Psoas muscle (tissue), 8 donors: ENCODE measurements around the gene ENTREP1. TPM values are rescaled to one million over a fixed set of nuclear protein-coding genes. Genes with fewer than 3 reads are reported as not detected.

Source experiments
- ATAC-seq, 4 donors: fragments of 200-7000 bp; cut with Tn5 transposase; one replicate each; pipeline ENCODE4 v1.9.1; 2020; ENCODE audit warnings: moderate library complexity in 3 of 4, mild to moderate bottlenecking in 2 of 4
- DNase-seq, 2 donors: peaks; one replicate each; pipeline ENCODE4 v3.0.0-alpha.2; 2020
- H3K27ac ChIP-seq: fragments of 200-600 bp; one replicate; pipeline ENCODE4 v1.8.0; 2022
- H3K27me3 ChIP-seq, 3 donors: fragments of 200-600 bp in 1 of 3; one replicate each; pipeline versions ENCODE4 v1.6.1 to v1.8.0; 2013 to 2022; ENCODE audit warnings: low read length in 2 of 3, mild to moderate bottlenecking in 2 of 3, moderate library complexity in 1 of 3; ENCODE audit not compliant: insufficient read depth in 3 of 3
- H3K36me3 ChIP-seq, 2 donors: fragments of 200-600 bp in 1 of 2; one replicate each; pipeline versions ENCODE4 v1.6.1 to v1.8.0; 2013 to 2022; ENCODE audit warnings: low read depth in 1 of 2, mild to moderate bottlenecking in 1 of 2, moderate library complexity in 1 of 2; ENCODE audit not compliant: insufficient read depth in 1 of 2
- H3K4me1 ChIP-seq: fragments of 200-600 bp; one replicate; pipeline ENCODE4 v1.8.0; 2022
- H3K4me3 ChIP-seq: fragments of 200-600 bp; one replicate; pipeline ENCODE4 v1.8.0; 2022; ENCODE audit warnings: mild to moderate bottlenecking
- H3K9me3 ChIP-seq: fragments of 200-600 bp; one replicate; pipeline ENCODE4 v1.8.0; 2022
- WGBS, 3 donors: extraction: QIAGEN DNeasy Blood & Tissue Kit; methylation state at CpG; one replicate each; pipeline versions ENCODE4 v1.1.6 to v1.1.7; 2013; 5-methylcytosine and 5-hydroxymethylcytosine counted together
- intact Hi-C, 2 donors: fragments of 100-400 bp; cut with DNase I; formaldehyde crosslinking; loops; one replicate each; pipeline versions ENCODE4 v1.11.0 to v1.14.2; 2022
- long read RNA-seq, 2 donors: library from polyadenylated mRNA; unstranded; transcript quantifications; one replicate each; pipeline ENCODE4 v2.0.0, GENCODE V29; 2021
- polyA plus RNA-seq, 3 donors: library from polyadenylated mRNA; stranded (reverse); fragments of 200-250 nt; gene quantifications; one replicate each; pipeline ENCODE4 v1.2.3, GENCODE V29; 2013
- total RNA-seq, 4 donors: library from RNA; stranded (reverse); fragmentation: NEBNext Ultra II Directional in 2 of 4; extraction: Animal tissue kit (Norgen Biotek cat#: 25700) in 2 of 4; gene quantifications; one replicate each; pipeline versions ENCODE4 v1.2.1 to v1.2.4, GENCODE V29; 2021 to 2023
- TF ChIP-seq, protein P1 (sequence below): fragments of 200-600 bp; IDR thresholded peaks from one replicate; pipeline ENCODE4 v1.8.0; 2022; ENCODE audit warnings: antibody characterized with exemption
- donor health status: healthy with polysubstance abuse.
- donor health status: DM: no; HTN: no; CAD: no; lungs with moderate emphysema.
- donor health status: Bipolar disorder and iron deficiency.
- donor health status: healthy.
- donor health status: DM: yes; HTN: yes; CAD: no.
- donor health status: DM: no; HTN: no; CAD: no.
- donor health status: DM: no; HTN: no; CAD: no.
- donor health status: DM: yes; HTN: yes; CAD: no.

The ENTREP1 gene, protein sequence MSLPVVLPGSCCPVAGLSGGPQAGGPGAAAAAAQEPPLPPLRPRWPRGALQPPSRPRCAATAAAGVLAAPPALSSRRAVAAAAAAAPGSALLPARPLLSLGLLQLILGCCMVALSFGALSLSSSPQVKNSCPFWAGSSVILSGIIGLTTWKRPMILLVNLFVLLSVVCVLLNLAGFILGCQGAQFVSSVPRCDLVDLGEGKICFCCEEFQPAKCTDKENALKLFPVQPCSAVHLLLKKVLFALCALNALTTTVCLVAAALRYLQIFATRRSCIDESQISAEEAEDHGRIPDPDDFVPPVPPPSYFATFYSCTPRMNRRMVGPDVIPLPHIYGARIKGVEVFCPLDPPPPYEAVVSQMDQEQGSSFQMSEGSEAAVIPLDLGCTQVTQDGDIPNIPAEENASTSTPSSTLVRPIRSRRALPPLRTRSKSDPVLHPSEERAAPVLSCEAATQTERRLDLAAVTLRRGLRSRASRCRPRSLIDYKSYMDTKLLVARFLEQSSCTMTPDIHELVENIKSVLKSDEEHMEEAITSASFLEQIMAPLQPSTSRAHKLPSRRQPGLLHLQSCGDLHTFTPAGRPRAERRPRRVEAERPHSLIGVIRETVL
- total RNA-seq (10 to 100 TPM; 19.6 to 35.7 (median 25.3) TPM), polyA plus RNA-seq (10 to 100 TPM in 2 of 3 donors, 1 to 10 TPM in 1; 5.1 to 13.9 (median 12.4) TPM)
- long read RNA-seq, donor 1, transcript FAM189A2-202 (11 exons, 2,648 nt), result major isoform, 21 of 41 reads
- long read RNA-seq, donor 1, partial matches to known transcripts, result 13 of 41 reads
- long read RNA-seq, donor 1, other reads (novel, unspliced or antisense), result 7 of 41 reads
- long read RNA-seq, donor 2, transcript FAM189A2-202 (11 exons, 2,648 nt), result major isoform, 45 of 83 reads
- long read RNA-seq, donor 2, partial matches to known transcripts, result 27 of 83 reads
- long read RNA-seq, donor 2, other reads (novel, unspliced or antisense), result 11 of 83 reads

DNA sequence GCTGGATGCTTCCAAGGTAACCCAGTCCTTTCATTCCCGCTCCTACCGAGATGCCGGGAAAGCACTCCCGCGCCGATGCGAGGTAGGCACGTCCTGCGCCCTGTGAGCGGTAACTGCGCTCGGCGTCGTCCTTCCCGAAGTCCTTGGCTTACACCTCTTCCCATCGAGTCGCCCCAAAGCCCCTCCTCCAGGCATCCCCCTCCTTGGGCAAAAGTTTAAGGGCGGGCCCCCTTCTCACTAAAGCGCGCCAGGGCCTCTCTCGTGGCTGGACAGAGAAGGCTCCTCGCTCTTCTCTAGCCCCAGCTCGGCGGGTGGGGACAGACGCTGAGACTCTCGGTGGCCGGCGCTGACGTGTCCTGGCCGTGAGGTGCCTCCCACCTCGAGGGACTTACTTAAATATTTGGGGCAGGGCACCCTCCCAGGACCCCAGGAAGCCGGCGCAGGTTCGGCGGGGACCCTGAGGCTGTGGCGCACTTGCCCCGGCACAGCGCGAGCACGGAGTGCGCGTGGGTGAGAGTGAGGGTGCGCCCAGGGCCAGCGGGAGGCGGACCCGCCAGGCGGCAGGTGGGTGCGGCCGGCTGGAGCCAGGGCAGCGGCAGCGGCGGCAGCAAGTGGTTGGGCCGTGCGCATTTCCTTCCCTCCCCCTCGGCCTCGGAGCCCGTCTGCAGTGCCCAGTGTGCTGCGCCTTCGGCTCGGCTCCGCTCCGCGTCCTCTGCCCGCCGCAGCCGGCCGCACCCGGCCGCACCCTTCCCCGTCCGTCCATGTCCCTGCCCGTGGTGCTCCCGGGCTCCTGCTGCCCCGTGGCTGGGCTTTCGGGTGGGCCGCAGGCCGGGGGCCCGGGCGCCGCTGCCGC lies at the start of gene ENTREP1:
Gene ENTREP1 (plus strand): TSS at position 667 of the 853 bp plus-strand sequence. CDS start 95 bp downstream, at position 762.
- intact Hi-C loops, result loop anchor here (5.0 to 10.0 kb wide), 5 partner anchors 38 to 90 kb away; no protein-coding TSS in a partner anchor
- Histone ChIP-seq H3K4me1 (peaks cover 10% of the 10 kb centered on the region), H3K36me3 (no peaks in the 10 kb centered on the region), H3K9me3 (no peaks in the 10 kb centered on the region), H3K4me3 (peak within 1 kb of the TSS; percentile 83), H3K27ac (peak within 1 kb of the TSS; percentile 96), H3K27me3 (no peaks in the 10 kb centered on the region)
- TF ChIP-seq, protein P1, sequence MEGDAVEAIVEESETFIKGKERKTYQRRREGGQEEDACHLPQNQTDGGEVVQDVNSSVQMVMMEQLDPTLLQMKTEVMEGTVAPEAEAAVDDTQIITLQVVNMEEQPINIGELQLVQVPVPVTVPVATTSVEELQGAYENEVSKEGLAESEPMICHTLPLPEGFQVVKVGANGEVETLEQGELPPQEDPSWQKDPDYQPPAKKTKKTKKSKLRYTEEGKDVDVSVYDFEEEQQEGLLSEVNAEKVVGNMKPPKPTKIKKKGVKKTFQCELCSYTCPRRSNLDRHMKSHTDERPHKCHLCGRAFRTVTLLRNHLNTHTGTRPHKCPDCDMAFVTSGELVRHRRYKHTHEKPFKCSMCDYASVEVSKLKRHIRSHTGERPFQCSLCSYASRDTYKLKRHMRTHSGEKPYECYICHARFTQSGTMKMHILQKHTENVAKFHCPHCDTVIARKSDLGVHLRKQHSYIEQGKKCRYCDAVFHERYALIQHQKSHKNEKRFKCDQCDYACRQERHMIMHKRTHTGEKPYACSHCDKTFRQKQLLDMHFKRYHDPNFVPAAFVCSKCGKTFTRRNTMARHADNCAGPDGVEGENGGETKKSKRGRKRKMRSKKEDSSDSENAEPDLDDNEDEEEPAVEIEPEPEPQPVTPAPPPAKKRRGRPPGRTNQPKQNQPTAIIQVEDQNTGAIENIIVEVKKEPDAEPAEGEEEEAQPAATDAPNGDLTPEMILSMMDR, result no peak
- DNase-seq, result peak; percentile 67 to 87
- peak; percentile 89 to 94 (median 94) for ATAC-seq
- 0% methylated on average over 47 to 81 of the region's 81 CpGs for WGBS, 3 donors

DNA sequence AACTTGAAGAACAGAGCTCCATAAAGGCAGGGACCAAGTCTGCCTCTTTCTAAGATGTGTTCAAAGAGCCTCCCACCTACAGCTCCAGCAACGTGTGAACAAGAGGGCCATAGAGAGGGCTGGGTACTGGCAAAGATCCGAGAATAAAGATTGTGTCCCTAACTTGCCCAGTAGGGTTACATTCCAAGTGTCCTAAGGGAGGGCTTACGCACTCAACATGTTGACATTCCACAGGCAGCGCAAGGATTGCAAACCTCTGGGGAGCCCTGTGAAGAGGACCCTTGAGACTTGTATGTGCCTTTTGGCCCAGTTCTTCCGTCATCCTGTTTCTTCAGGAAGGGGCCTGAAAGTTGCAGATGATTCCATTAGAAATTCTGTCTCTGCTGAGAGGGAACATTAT lies 48.2 kb upstream of the ENTREP1 start:
- intact Hi-C loops, result loop anchor here in 1 of 2 donors (2.0 to 10.0 kb wide), 2 partner anchors 20 to 48 kb away; partner anchors contain the start of gene ENTREP1
- H3K36me3 ChIP-seq, result peaks cover 0 to 2% of the 10 kb centered on the region in 2 donors
- H3K9me3 ChIP-seq, result no peaks in the 10 kb centered on the region
- no peak overlapping the region for H3K4me3 ChIP-seq
- no peak overlapping the region for H3K27ac ChIP-seq
- ATAC-seq (no peak), DNase-seq (no peak)
- 67 to 73% (median 70%) methylated on average over 5 of the region's 5 CpGs for WGBS, 3 donors
- H3K27me3 ChIP-seq, result no peaks in the 10 kb centered on the region
- H3K4me1 ChIP-seq, result peaks cover 14% of the 10 kb centered on the region
- TF ChIP-seq, protein P1, result no peak

DNA sequence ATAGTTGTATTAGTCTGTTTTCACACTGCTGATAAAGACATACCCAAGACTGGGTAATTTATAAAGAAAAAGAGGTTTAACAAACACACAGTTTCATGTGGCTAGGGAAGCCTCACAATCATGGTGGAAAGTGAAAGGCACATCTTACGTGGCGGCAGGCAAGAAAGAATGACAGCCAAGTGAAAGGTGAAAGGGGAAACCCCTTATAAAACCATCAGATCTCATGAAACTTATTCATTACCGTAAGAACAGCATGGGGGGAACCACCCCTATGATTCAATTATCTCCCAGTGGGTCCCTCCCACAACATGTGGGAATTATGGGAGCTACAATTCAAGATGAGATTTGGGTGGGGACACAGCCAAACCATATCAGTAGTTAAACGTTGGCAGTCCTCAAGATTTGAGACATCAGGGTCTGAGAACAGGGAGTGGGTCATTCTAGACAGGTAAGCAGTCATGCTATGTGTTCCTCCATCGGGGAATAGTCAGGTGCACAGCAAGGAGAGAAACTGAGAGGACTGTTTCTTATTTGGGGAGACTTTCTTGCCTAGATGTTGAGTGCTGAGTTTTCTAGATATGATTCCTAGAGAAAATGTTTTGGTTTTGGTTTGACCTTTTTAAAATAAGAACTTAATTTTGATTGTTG lies 45.8 kb upstream of the ENTREP1 start:
- intact Hi-C loops, result loop anchor here in 1 of 2 donors (10.0 kb wide), 1 partner anchor 46 kb away; the partner anchor contains the start of gene ENTREP1
- no peak overlapping the region for H3K4me3 ChIP-seq
- H3K4me1 ChIP-seq, result no peaks in the 10 kb centered on the region
- 79 to 87% (median 80%) methylated on average over 5 of the region's 5 CpGs for WGBS, 3 donors
- no peak for ATAC-seq
- peaks cover 0 to 2% of the 10 kb centered on the region in 2 donors for H3K36me3 ChIP-seq
- no peaks in the 10 kb centered on the region for H3K9me3 ChIP-seq
- no peak overlapping the region for H3K27ac ChIP-seq
- H3K27me3 ChIP-seq, result no peaks in the 10 kb centered on the region
- no peak for DNase-seq
- TF ChIP-seq, protein P1, result no peak

DNA sequence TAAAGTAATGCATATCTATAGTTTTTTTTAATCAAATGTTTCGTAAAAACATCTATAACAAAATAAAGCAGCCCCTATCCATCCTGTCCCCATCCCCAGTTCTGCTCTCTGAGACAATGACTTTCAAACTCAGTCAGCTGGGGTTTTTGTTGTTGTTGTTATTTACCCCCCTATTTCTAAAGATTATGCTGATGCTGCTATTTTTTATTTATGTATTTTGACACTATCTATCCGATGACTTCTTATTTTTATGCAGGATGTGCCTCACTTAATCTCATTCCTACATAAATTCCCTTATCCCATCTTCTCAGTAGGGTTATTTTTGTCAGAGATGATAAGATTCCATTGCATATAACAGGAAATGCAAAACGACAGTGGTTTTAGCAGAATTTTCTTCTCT lies 45.3 kb upstream of the ENTREP1 start:
- intact Hi-C loops, result loop anchor here in 1 of 2 donors (10.0 kb wide), 2 partner anchors 45 kb away; partner anchors contain the start of gene ENTREP1
- Histone ChIP-seq H3K27ac (no peak overlapping the region), H3K36me3 (peaks cover 0 to 2% of the 10 kb centered on the region in 2 donors), H3K4me1 (no peaks in the 10 kb centered on the region), H3K9me3 (no peaks in the 10 kb centered on the region), H3K4me3 (no peak overlapping the region), H3K27me3 (no peaks in the 10 kb centered on the region)
- WGBS, 3 donors, result 52 to 68% (median 55%) methylated on average over 3 of the region's 3 CpGs
- DNase-seq, result no peak
- TF ChIP-seq, protein P1, result no peak
- ATAC-seq, result no peak
